Choroid plexus epithelial cell (primary cell): Measurements from ENCODE around the gene ADAMTS8.

Source experiments
- DNase-seq: peaks from one replicate; pipeline ENCODE4 v3.0.0-alpha.2; 2010; ENCODE audit warnings: low read depth
- H3K4me3 ChIP-seq: 2 replicates; pipeline ENCODE4 v1.5.1; 2011; ENCODE audit warnings: low read depth, mild to moderate bottlenecking, control low read depth, low read length, moderate library complexity
- TF ChIP-seq, protein P1 (sequence below): conservative IDR thresholded peaks from 2 replicates; pipeline ENCODE4 v1.5.1; 2011; ENCODE audit warnings: low read depth, mild to moderate bottlenecking, control low read depth, inconsistent platforms, low read length, moderate library complexity

ADAMTS8 gene

DNA sequence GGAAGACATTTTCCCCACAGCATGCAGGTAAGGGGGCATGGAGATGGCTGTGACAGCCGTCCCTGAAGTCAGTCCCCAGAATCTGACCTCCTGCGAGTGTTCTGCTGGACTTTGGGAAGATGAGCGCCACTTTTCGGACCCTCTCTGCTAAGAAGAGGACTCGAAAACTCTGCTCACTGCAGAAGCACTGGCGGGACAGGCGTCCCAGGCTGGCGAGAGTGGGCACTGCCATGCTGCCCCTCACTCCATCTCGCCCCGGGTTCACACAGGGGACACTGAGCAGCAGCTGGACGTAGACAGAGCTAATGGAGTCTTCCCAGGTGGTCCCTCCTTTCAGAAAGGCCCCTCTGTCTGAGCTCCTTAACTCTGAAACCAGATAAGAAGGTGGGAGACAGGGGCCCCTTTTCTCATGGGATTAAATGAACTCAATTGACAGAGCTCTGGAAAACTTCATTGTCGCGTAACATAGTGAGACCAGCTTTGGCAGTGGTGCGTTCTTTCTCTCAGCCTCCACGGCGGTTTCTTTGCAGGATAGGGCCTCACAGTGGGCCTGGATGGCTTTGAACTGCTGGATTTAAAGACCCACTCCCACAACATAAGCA lies 4.8 kb downstream of the ADAMTS8 start:
- TF ChIP-seq, protein P1, sequence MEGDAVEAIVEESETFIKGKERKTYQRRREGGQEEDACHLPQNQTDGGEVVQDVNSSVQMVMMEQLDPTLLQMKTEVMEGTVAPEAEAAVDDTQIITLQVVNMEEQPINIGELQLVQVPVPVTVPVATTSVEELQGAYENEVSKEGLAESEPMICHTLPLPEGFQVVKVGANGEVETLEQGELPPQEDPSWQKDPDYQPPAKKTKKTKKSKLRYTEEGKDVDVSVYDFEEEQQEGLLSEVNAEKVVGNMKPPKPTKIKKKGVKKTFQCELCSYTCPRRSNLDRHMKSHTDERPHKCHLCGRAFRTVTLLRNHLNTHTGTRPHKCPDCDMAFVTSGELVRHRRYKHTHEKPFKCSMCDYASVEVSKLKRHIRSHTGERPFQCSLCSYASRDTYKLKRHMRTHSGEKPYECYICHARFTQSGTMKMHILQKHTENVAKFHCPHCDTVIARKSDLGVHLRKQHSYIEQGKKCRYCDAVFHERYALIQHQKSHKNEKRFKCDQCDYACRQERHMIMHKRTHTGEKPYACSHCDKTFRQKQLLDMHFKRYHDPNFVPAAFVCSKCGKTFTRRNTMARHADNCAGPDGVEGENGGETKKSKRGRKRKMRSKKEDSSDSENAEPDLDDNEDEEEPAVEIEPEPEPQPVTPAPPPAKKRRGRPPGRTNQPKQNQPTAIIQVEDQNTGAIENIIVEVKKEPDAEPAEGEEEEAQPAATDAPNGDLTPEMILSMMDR: no peak
- no peak overlapping the region for H3K4me3 ChIP-seq
- DNase-seq: no peak

DNA sequence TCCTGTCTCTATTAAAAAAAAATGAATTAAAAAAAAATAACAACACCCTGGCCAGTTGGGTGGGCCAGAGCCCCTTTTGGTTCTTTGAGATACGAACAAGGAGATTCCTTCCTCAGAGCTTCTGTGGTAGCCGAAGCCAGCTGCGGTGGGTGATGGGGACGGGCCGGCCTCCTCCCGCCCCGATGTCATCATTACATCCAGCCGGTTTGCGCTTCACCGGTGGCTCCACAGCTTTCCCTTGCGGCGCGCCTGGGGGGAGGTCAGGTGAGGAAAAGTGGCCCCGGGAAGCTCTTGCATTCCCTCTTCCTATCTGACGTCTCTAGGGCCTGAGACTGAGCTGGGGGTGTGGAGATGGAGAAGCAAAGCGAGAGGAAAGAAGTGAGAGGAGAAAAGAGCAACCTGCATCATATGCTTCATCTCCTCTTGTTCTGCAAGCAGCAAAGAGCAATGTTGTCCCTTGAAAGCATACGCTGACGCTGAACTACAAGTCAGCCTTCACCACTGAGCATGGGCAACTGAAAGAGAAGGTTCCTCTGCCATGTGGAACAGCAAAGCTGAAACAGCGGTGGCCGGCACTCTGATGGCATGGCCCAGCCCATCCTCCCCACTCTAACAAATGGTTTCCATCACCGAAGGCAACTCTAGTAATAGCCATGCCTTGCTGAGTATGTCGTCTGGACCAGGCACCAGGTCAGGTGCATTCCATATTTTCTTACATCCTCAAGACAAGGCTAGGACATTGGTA lies 6.0 kb downstream of the ADAMTS8 start:
- TF ChIP-seq, protein P1: no peak
- no peak for DNase-seq
- H3K4me3 ChIP-seq: no peak overlapping the region

DNA sequence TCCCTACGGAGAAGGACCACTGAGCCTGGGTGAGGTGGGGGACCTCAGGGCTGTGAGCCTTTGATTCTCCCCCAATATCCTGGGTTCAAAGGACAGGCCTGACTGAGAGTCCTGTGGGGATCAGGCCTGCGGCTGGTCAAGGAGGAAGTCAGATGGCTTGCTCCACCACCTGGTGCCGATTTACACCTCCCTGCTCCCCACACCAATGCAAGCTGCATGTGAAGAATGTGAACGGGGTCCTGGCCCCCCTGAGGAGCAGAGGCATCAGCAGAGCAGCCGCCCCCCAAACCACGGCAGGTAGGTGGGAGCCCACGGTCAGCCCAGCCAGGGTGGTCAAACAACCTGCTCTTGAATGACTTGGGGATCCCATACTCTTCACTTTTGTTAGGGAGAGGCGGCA lies 6.7 kb downstream of the ADAMTS8 start:
- TF ChIP-seq, protein P1: no peak
- H3K4me3 ChIP-seq: no peak overlapping the region
- no peak for DNase-seq

DNA sequence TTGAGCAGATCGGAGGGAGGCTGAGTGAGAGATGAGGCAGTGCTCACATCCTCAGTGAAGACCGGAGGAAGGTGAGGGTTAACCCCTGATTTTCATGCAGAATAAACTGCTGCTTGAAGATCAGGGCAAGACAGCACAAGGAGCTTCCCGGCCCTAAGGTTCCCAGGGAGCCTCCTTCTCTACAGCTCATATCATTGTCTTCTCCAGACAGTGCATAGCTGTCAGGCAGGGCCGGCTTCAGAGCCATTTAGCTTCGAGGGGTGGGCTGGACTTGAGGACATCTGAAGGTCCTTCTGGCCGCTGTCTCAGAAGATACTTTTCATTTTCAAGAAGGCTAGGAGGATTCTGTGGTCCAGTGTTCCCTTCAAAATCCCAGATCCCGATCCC lies 7.2 kb downstream of the ADAMTS8 start:
- no peak for DNase-seq
- TF ChIP-seq, protein P1: no peak
- H3K4me3 ChIP-seq: no peak overlapping the region

DNA sequence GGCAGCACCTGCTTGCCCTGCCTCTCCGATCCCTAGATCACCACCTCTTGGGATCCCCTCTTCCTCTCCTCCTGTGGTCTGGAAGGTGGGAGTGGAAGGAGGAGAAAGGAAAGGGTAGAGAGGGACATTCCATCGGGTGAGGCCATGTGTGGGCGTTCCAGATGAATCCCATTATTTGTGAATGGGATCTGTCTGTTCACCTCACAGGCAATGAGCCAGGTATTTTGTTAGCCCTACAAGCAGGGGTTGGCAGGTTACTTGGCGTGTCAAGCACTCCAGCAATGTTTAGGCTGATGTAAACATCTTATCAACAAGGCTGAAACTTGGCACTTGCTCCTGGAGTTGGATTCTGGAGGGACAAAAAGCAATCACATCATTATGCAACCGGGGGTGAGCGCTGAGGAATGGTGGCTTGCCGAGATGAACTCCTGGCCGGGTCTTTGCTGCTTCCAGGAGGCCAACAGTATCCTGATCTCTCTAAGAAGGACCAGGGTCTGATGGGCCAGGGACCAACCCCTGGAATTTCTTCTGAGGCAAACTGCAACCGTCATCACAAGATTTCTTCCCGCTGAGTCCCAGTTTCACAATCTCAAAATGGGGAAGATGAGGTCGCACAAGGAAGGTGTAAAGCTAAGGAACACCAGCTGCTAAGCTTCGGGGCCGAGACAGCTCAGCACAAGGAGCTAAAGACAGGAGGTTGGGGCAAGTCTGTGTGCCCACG lies 7.8 kb downstream of the ADAMTS8 start:
- peak; percentile 37 for DNase-seq
- no peak overlapping the region for H3K4me3 ChIP-seq
- TF ChIP-seq, protein P1: no peak

DNA sequence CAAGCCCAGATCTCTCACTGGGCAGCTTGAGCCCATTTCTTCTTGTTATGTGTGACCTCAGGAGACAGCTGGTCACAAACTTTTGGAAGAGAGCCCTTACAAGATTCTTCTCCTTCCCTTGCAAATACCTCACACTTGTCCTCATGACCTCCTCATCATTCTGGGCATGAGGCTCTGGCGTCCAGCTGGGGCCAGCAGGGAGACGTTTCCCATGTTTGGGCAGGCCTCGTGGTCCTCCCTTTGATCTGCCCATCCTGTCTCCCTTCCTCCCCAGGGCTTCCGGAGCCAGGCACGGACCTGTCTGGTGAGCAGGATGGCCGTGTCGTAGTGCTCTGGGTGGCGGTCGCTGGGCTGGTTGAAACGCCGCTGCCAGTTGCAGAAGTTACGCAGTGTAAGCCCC lies 9.7 kb downstream of the ADAMTS8 start:
- peak; percentile 76 for DNase-seq
- no peak overlapping the region for H3K4me3 ChIP-seq
- TF ChIP-seq, protein P1: no peak
